Mesothelial cell of epicardium (in vitro differentiated cells): Measurements from ENCODE around the gene CTNNA3. TPM values are rescaled to one million over a fixed set of nuclear protein-coding genes. Genes with fewer than 3 reads are reported as not detected.

ENCODE experiments used
- DNase-seq, 2 experiments: peaks; one replicate each; pipeline ENCODE4 v3.0.0; 2021; ENCODE audit warnings: low spot score in 2 of 2; ENCODE audit not compliant: unreplicated experiment in 2 of 2
- H3K27ac Mint-ChIP-seq: 2 replicates; pipeline ENCODE4 v1.8.0; 2021; ENCODE audit warnings: mixed read lengths
- H3K27me3 Mint-ChIP-seq: 2 replicates; pipeline ENCODE4 v1.8.0; 2021; ENCODE audit warnings: low read depth, mixed read lengths
- H3K36me3 Mint-ChIP-seq: 2 replicates; pipeline ENCODE4 v1.8.0; 2021; ENCODE audit warnings: mixed read lengths
- H3K4me1 Mint-ChIP-seq: 2 replicates; pipeline ENCODE4 v1.8.0; 2021; ENCODE audit warnings: mixed read lengths
- H3K4me3 Mint-ChIP-seq: 2 replicates; pipeline ENCODE4 v1.8.0; 2021; ENCODE audit warnings: mild to moderate bottlenecking, moderate library complexity, mixed read lengths
- H3K9me3 Mint-ChIP-seq: 2 replicates; pipeline ENCODE4 v1.8.0; 2021; ENCODE audit warnings: mixed read lengths
- total RNA-seq: library from RNA; stranded (reverse); gene quantifications from 3 replicates; pipeline ENCODE4 v1.2.1, GENCODE V29; 2021
- TF ChIP-seq, protein P1 (sequence below): fragments of 200-600 bp; sonication (generic); IDR thresholded peaks from one replicate; pipeline ENCODE4 v1.5.0; 2021; ENCODE audit warnings: antibody characterized with exemption; ENCODE audit not compliant: unreplicated experiment

Gene CTNNA3
- total RNA-seq, 1 donor from 2014 or later = 14.2 TPM

DNA sequence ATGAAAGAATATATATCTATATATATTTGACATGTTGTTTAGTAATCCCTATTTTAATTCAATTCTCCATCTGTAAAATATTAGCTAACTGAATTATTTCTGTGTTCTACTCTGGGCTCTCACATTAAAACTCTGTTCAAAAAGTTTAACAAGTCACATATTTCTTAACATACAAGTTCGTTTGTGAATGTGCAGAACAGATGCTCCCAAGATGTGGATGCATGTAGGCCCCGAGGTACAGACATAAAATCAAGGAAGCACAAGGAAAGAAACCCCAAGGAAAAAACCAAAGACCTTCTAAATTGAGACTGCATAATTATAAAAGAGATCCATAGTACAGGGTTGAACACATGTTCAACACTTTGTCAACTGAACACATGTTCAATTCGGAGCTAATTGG lies 595.0 kb downstream of the CTNNA3 start:
- TF ChIP-seq, protein P1, sequence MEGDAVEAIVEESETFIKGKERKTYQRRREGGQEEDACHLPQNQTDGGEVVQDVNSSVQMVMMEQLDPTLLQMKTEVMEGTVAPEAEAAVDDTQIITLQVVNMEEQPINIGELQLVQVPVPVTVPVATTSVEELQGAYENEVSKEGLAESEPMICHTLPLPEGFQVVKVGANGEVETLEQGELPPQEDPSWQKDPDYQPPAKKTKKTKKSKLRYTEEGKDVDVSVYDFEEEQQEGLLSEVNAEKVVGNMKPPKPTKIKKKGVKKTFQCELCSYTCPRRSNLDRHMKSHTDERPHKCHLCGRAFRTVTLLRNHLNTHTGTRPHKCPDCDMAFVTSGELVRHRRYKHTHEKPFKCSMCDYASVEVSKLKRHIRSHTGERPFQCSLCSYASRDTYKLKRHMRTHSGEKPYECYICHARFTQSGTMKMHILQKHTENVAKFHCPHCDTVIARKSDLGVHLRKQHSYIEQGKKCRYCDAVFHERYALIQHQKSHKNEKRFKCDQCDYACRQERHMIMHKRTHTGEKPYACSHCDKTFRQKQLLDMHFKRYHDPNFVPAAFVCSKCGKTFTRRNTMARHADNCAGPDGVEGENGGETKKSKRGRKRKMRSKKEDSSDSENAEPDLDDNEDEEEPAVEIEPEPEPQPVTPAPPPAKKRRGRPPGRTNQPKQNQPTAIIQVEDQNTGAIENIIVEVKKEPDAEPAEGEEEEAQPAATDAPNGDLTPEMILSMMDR = no peak
- no peaks in the 10 kb centered on the region for H3K36me3 Mint-ChIP-seq
- no peak overlapping the region for H3K4me3 Mint-ChIP-seq
- no peaks in the 10 kb centered on the region for H3K9me3 Mint-ChIP-seq
- H3K4me1 Mint-ChIP-seq = peaks cover 33% of the 10 kb centered on the region
- no peak for DNase-seq
- H3K27ac Mint-ChIP-seq = peak overlapping the region; percentile 89
- peaks cover 2% of the 10 kb centered on the region for H3K27me3 Mint-ChIP-seq

DNA sequence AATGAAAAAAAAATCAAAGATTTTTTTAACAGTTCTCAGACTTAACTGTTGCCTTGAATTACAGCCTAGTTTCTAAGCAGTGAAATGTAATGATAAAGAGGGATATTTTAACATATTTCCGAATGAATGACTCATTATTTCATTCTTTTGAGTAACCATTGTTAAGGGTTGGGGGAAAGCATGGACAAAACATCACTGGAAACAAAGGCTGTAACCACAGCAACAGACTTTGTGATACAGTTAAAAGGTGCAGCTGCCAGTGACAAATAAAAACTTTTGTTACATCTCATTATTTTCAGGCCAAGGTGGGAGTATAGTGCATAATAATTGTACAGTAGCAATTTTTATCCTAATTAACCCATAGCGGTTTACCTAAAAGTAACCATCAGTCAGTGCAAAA lies 597.5 kb downstream of the CTNNA3 start:
- TF ChIP-seq, protein P1 = no peak
- Mint-ChIP-seq H3K27ac (peak overlapping the region; percentile 81), H3K36me3 (no peaks in the 10 kb centered on the region)

DNA sequence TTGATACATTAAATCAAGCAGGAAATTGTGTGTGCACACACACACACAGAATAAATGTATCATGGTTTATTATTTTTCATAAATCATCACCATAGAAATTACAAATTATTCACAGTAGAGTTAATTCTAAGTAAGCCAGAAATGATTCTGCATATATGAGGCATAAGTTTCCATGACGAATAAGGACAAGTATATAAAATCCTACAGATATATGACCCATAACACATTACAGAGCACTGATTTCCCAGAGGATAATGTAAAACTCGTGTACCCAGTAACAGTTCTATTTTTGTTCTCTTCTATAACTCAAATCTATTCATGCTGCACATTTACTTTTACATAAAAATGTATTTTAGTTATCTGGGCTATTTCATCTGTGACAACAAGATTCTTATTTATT lies 600.5 kb downstream of the CTNNA3 start:
- TF ChIP-seq, protein P1 = no peak
- no peak for DNase-seq

More for the DNA sequence above, 597.5 kb downstream of the CTNNA3 start:
- peaks cover 2% of the 10 kb centered on the region for H3K27me3 Mint-ChIP-seq
- no peak for DNase-seq
- no peaks in the 10 kb centered on the region for H3K9me3 Mint-ChIP-seq
- H3K4me3 Mint-ChIP-seq = no peak overlapping the region
- peaks cover 35% of the 10 kb centered on the region for H3K4me1 Mint-ChIP-seq

DNA sequence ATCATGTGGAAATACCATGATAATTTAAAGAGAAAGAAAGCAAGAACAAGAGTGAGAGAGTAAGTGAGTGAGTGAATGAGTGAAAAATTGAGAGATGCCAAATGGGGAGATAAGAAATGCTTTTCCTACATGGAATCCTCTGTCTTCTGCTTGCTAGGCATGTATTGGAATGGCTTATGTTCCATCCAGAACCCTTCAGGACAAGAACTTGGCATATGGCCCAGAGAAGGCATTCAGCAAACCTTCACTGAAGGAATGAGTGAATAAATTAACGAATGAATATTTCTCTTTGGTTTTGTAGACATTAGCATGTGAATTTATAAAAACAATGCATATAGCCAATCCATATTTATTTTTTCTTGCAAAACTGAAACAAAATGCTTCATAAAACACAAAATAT lies 608.0 kb downstream of the CTNNA3 start:
- H3K9me3 Mint-ChIP-seq = no peaks in the 10 kb centered on the region
- peak overlapping the region; percentile 18 for H3K27ac Mint-ChIP-seq
- no peak overlapping the region for H3K4me3 Mint-ChIP-seq
- peaks cover 2% of the 10 kb centered on the region for H3K27me3 Mint-ChIP-seq
- peaks cover 33% of the 10 kb centered on the region for H3K4me1 Mint-ChIP-seq
- TF ChIP-seq, protein P1 = no peak
- DNase-seq = no peak
- no peaks in the 10 kb centered on the region for H3K36me3 Mint-ChIP-seq

More for the DNA sequence above, 600.5 kb downstream of the CTNNA3 start:
- Mint-ChIP-seq H3K27me3 (peaks cover 4% of the 10 kb centered on the region), H3K4me1 (peaks cover 27% of the 10 kb centered on the region), H3K27ac (no peak overlapping the region), H3K9me3 (no peaks in the 10 kb centered on the region), H3K4me3 (no peak overlapping the region), H3K36me3 (no peaks in the 10 kb centered on the region)

DNA sequence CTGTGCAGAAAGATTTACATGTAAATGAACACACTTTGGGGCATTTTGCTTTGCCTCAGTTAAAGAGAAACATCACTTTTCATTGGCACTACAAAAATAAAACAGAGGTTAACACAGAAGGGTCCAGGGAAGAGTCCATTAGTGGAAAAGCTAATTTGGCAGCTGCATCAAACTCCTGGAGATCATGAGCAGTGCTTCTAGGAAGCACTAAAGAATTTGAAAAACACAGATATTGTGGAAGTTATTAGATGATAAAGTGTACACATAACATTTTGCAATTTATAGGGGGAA lies 608.9 kb downstream of the CTNNA3 start:
- Mint-ChIP-seq H3K9me3 (no peaks in the 10 kb centered on the region), H3K4me1 (peaks cover 33% of the 10 kb centered on the region), H3K4me3 (no peak overlapping the region), H3K36me3 (no peaks in the 10 kb centered on the region), H3K27me3 (peaks cover 2% of the 10 kb centered on the region), H3K27ac (peak overlapping the region; percentile 3)
- TF ChIP-seq, protein P1 = no peak
- no peak for DNase-seq
